Activated naive CD4-positive, alpha-beta T cell treated with anti-CD3 and anti-CD28 coated beads, Interleukin-2, amount 50 U/mL, for 16 hours (primary cell): ENCODE measurements around the gene LBX2.

ENCODE experiments used
- DNase-seq: peaks from one replicate; pipeline ENCODE4 v3.0.0-alpha.2; 2020

The LBX2 gene

GRCh38 chr2:74450570-74451190 is 48.7 kb downstream of the LBX2 start:
- no peak for DNase-seq

- no peak for DNase-seq
Observed at GRCh38 chr2:74448771-74449170, 50.6 kb downstream of the LBX2 start.
